ENCODE data around the gene COL6A5. TPM values are rescaled to one million over a fixed set of nuclear protein-coding genes. Genes with fewer than 3 reads are reported as not detected.

Gene COL6A5
- total and polyA plus RNA-seq, 10 of the 15 experiments (the other 5 are each of a cell fraction or from before 2014, with no cell fraction given), result 0.04 to 0.11 TPM; not detected in 8

GRCh38 chr3:130411320-130411719, 65.8 kb downstream of the COL6A5 start:
- ChIA-PET CTCF (interaction anchor here (1.1 kb wide), 1 partner anchor 8 kb away, joined by 4 read pairs; no protein-coding TSS in a partner anchor), RAD21 (ENCODE audit: unreplicated experiment) (no interaction called here), SMC1A (ENCODE audit: uncharacterized antibody, unreplicated experiment) (interaction anchor here (1.2 kb wide), 1 partner anchor 11 kb away, joined by 3 read pairs; no protein-coding TSS in a partner anchor), POLR2A (no interaction called here)
- DNase-seq (ENCODE audit: low read depth, low spot score) (no peak), FAIRE-seq (no peak), ATAC-seq (no peak)
- no peaks in the 10 kb centered on the region for H3K9me3 ChIP-seq (replicated peaks; ENCODE audit: control insufficient read depth, insufficient read depth, low read length)
- H3K4me1 ChIP-seq (ENCODE audit: control insufficient read depth, insufficient read depth, low read length), result no peaks in the 10 kb centered on the region
- H3K4me2 ChIP-seq (ENCODE audit: control insufficient read depth, insufficient read depth), result no peak overlapping the region
- no peaks in the 10 kb centered on the region for H4K20me1 ChIP-seq (ENCODE audit: control insufficient read depth, insufficient read depth)
- no TSS peak for BruUV-seq (replicated peaks)
- no peak overlapping the region for H3K9ac ChIP-seq (ENCODE audit: control insufficient read depth, insufficient read depth, low read length)
- H3K79me2 ChIP-seq (ENCODE audit: control insufficient read depth, insufficient read depth, low read length), result no peaks in the 10 kb centered on the region
- intact Hi-C loops (cut with micrococcal nuclease; ENCODE audit: unreplicated experiment) (no loop called here), in situ Hi-C loops (cut with MboI) (no loop called here)
- TF ChIP-seq POLR2A (IDR thresholded peaks at IDR 0.05; ENCODE audit: low read depth, low read length) (no peak), BACH1 (IDR thresholded peaks at IDR 0.05; ENCODE audit: borderline replicate concordance) (no peak), IRF4 (IDR thresholded peaks at IDR 0.05; ENCODE audit: low read depth, low read length) (no peak), ZNF622 (IDR thresholded peaks at IDR 0.05) (no peak), HDAC6 (IDR thresholded peaks at IDR 0.05; ENCODE audit: unreplicated experiment) (no peak), ZBTB40 (IDR thresholded peaks at IDR 0.05; ENCODE audit: borderline replicate concordance) (no peak), NFIC (IDR thresholded peaks at IDR 0.05; ENCODE audit: low read depth, low read length) (no peak), GABPA (IDR thresholded peaks at IDR 0.05; ENCODE audit: low read depth) (no peak), PRDM15 (CRISPR knock-in tag; IDR thresholded peaks at IDR 0.05) (no peak), SIN3A (IDR thresholded peaks at IDR 0.05; ENCODE audit: low read depth, low read length) (no peak), MAX (IDR thresholded peaks at IDR 0.05; ENCODE audit: low read depth, low read length) (no peak), TARDBP (IDR thresholded peaks at IDR 0.05; ENCODE audit: borderline replicate concordance) (no peak)
- H2AFZ ChIP-seq (ENCODE audit: control insufficient read depth, low read depth, low read length), result no peak overlapping the region
- no peaks in the 10 kb centered on the region for H3K36me3 ChIP-seq (ENCODE audit: control insufficient read depth in 2 of 2, insufficient read depth in 2 of 2, low read length in 1 of 2)
- H3K4me3 ChIP-seq, result no peak overlapping the region
- no peaks in the 10 kb centered on the region; a peak in 1 of 4 replicates for H3K27me3 ChIP-seq (replicated peaks in 1 of 2; ENCODE audit: control insufficient read depth in 2 of 2, insufficient read depth in 2 of 2, low read length in 1 of 2)
- H3K27ac ChIP-seq (ENCODE audit: control insufficient read depth, insufficient read depth), result no peak overlapping the region

Measured in GM12878 (cell line).